ENCODE data around the gene EPB42.
"Not testable (repeated sequence)": the region's sequence is repeated elsewhere in the genome, so short reads cannot be mapped to it uniquely, and the experiment has no call there.

The EPB42 gene

GRCh38 chr15:43213466-43213865 is 7.4 kb downstream of the EPB42 start:
- DNase-seq (ENCODE audit: extremely low read depth in 1 of 2, low read depth in 1 of 2) = no peak

GRCh38 chr15:43212951-43213350 is 7.9 kb downstream of the EPB42 start:
- DNase-seq (ENCODE audit: extremely low read depth in 1 of 2, low read depth in 1 of 2) = no peak

GRCh38 chr15:43212299-43212698 is 8.5 kb downstream of the EPB42 start:
- DNase-seq (ENCODE audit: extremely low read depth in 1 of 2, low read depth in 1 of 2) = no peak

GRCh38 chr15:43211224-43211735 is 9.5 kb downstream of the EPB42 start:
- no peak for DNase-seq (ENCODE audit: extremely low read depth in 1 of 2, low read depth in 1 of 2)

- no peak for DNase-seq (ENCODE audit: extremely low read depth in 1 of 2, low read depth in 1 of 2)
These were observed 10.0 kb downstream of the EPB42 start for GRCh38 chr15:43210807-43211206.

- no peak for DNase-seq (ENCODE audit: extremely low read depth in 1 of 2, low read depth in 1 of 2)
These were observed 10.6 kb downstream of the EPB42 start for GRCh38 chr15:43210172-43210745.

GRCh38 chr15:43209059-43209824 is 11.6 kb downstream of the EPB42 start:
- DNase-seq (ENCODE audit: extremely low read depth in 1 of 2, low read depth in 1 of 2) = no peak

- no peak for DNase-seq (ENCODE audit: extremely low read depth in 1 of 2, low read depth in 1 of 2)
These were observed 12.5 kb downstream of the EPB42 start for GRCh38 chr15:43208052-43209002.

GRCh38 chr15:43207024-43207423 is 13.8 kb downstream of the EPB42 start:
- DNase-seq (ENCODE audit: extremely low read depth in 1 of 2, low read depth in 1 of 2) = no peak

GRCh38 chr15:43206054-43206453 is 14.8 kb downstream of the EPB42 start:
- no peak for DNase-seq (ENCODE audit: extremely low read depth in 1 of 2, low read depth in 1 of 2)

- DNase-seq (ENCODE audit: extremely low read depth in 1 of 2, low read depth in 1 of 2) = peak in 1 of 2 donors; percentile 27
These were observed 16.6 kb downstream of the EPB42 start for GRCh38 chr15:43204016-43204901.

GRCh38 chr15:43199945-43200488 is 20.8 kb downstream of the EPB42 start:
- DNase-seq (ENCODE audit: extremely low read depth in 1 of 2, low read depth in 1 of 2) = no peak

- DNase-seq (ENCODE audit: extremely low read depth in 1 of 2, low read depth in 1 of 2) = no peak
These were observed 21.8 kb downstream of the EPB42 start for GRCh38 chr15:43198992-43199391.

GRCh38 chr15:43198556-43198955 is 22.3 kb downstream of the EPB42 start:
- DNase-seq (ENCODE audit: extremely low read depth in 1 of 2, low read depth in 1 of 2) = not testable (repeated sequence)

GRCh38 chr15:43197773-43198172 is 23.0 kb downstream of the EPB42 start:
- not testable (repeated sequence) for DNase-seq (ENCODE audit: extremely low read depth in 1 of 2, low read depth in 1 of 2)

GRCh38 chr15:43196760-43197548 is 23.9 kb downstream of the EPB42 start:
- DNase-seq (ENCODE audit: extremely low read depth in 1 of 2, low read depth in 1 of 2) = no peak

- no peak for DNase-seq (ENCODE audit: extremely low read depth in 1 of 2, low read depth in 1 of 2)
These were observed 26.0 kb downstream of the EPB42 start for GRCh38 chr15:43194795-43195194.

GRCh38 chr15:43193710-43194109 is 27.1 kb downstream of the EPB42 start:
- DNase-seq (ENCODE audit: extremely low read depth in 1 of 2, low read depth in 1 of 2) = no peak

- no peak for DNase-seq (ENCODE audit: extremely low read depth in 1 of 2, low read depth in 1 of 2)
These were observed 30.6 kb downstream of the EPB42 start for GRCh38 chr15:43190178-43190577.

Data from stimulated activated CD8-positive, alpha-beta memory T cell treated with anti-CD3 and anti-CD28 coated beads, Interleukin-7, amount 100 ng/mL, for 48 hours (primary cell).